LNCaP clone FGC (cell line): ENCODE data around the gene FKBP14.

Source experiments
- DNase-seq: peaks from one replicate; pipeline ENCODE4 v3.0.0-alpha.2; 2011; ENCODE audit warnings: low read depth
- H3K4me3 ChIP-seq: 2 replicates; pipeline ENCODE4 v1.5.1; 2011; ENCODE audit warnings: mild to moderate bottlenecking, low read depth, low read length, control low read depth
- TF ChIP-seq, protein P1 (sequence below): IDR thresholded peaks from 2 replicates; pipeline ENCODE4 v1.5.1; 2012; ENCODE audit warnings: mild to moderate bottlenecking; ENCODE audit not compliant: control insufficient read depth, insufficient read depth; ENCODE audit errors: extremely low read depth

Gene FKBP14

DNA sequence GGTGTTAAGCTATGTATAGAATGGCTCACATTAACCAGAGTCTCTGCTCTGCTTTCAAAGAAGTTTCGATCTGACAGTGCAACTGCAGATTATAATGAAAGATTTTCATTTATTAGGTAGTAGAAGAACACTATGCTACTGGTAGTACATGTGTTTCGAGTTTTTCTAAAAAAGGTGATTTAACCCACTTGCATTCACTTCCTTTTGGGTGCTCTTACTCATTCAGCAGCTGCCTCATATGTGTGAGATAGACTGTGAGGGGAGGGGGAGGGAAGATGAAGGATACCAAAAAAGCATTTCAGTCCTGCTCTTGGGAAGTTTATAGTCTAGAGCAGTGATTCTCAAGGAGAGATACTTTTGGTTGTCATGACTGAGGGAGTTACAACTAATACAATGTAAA lies 22.1 kb upstream of the FKBP14 start:
- H3K4me3 ChIP-seq, result no peak overlapping the region
- TF ChIP-seq, protein P1, sequence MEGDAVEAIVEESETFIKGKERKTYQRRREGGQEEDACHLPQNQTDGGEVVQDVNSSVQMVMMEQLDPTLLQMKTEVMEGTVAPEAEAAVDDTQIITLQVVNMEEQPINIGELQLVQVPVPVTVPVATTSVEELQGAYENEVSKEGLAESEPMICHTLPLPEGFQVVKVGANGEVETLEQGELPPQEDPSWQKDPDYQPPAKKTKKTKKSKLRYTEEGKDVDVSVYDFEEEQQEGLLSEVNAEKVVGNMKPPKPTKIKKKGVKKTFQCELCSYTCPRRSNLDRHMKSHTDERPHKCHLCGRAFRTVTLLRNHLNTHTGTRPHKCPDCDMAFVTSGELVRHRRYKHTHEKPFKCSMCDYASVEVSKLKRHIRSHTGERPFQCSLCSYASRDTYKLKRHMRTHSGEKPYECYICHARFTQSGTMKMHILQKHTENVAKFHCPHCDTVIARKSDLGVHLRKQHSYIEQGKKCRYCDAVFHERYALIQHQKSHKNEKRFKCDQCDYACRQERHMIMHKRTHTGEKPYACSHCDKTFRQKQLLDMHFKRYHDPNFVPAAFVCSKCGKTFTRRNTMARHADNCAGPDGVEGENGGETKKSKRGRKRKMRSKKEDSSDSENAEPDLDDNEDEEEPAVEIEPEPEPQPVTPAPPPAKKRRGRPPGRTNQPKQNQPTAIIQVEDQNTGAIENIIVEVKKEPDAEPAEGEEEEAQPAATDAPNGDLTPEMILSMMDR, result no peak
- DNase-seq, result no peak

DNA sequence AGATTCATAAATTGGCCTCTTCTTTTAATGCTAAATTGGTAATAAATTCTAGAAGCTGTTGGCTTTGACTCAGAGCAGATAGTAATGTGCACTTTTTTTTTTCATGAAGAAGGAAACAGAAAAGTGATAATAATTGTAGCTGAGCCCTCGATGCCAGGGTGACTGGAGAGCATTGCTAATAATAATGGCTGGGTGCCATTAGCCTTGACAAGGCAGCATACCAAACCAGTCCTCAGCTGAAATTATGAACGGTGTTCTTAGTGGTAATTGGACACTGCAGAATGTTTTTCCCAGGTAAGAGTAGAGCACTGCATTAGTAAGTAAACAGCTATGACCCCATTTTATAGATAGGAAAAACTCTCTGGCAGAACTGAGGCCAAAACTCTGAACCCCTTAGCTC lies 20.6 kb upstream of the FKBP14 start:
- DNase-seq, result no peak
- TF ChIP-seq, protein P1, result no peak
- H3K4me3 ChIP-seq, result no peak overlapping the region

DNA sequence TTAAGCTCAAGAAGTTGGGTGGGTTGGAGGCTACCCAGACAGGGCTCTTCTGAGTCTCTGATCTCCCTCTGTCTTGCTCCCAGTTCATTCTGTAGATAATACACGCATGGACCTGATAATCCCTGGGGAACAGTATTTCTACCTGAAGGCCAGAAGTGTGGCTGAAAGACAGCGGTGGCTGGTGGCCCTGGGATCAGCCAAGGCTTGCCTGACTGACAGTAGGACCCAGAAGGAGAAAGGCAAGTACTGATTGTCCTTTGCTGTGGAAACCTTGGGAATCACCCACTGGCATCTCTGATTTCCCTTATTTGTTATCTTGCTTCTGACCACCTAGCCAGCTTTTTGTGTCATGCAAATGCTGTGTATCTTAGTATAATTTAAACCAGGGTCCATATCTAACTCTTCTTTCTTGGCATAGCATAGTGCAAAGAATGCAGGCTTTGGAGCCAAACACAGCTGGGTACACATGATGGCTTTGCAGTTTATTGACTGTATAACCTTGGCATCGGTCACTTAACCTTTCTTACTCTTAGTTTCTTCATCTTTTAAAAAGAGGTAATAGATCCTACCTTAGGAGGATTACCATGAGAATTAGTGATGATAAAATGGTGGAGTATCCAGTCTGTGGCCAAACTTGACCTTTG lies 19.7 kb upstream of the FKBP14 start:
- no peak overlapping the region for H3K4me3 ChIP-seq
- TF ChIP-seq, protein P1, result no peak
- no peak for DNase-seq

DNA sequence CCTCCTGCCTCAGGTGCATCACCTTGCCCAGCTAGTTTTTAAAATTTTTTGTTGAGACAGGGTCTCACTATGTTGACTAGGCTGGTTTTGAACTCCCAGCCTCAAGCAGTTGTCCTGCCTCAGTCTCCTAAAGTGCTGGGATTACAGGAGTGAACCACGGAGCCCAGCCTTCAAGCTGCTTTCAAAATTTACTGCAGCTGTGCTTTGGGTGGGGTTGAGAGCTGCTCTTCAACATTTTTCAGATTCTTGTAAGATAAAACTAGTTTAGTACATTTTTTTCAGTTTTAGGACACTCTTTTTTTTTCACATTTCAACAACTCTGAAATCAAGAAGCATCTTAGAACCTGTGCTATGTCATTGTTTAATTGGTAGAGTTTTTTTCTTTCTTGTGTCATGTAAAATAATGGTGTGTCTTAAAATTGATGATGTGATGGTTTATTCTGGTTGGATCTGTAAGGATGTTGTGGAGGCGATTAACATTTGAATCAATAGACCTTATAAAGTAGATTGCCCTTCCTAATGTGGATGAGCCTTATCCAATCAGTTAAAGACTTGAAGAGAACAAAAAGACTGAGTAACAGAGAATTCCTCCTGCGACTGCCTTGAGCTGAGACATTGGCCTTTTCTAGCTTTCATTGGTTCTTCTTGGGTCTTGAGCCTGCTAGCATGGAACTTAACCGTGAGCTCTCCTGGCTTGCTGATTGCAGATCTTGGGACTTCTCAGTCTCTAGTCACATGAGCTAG lies 15.2 kb upstream of the FKBP14 start:
- DNase-seq, result no peak
- H3K4me3 ChIP-seq, result no peak overlapping the region
- TF ChIP-seq, protein P1, result no peak

DNA sequence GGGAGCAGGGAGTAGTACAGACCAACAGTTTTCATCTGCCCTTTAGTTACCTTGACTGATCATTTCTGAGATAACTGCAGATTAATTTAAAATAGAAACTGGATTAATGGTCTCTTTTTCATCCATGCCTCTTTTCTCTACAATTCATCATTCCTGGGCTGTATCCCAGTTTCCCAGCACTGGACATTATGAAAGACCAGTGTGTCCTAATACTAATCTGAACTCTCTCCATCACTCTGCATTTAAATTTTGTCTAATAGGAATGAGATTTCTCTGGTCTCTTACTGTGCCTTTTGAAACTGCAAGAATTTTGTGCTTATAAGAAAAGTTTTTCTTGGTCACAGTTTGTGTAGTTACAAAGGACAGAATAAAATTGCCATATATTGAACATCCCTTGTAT lies 14.4 kb upstream of the FKBP14 start:
- DNase-seq, result no peak
- no peak overlapping the region for H3K4me3 ChIP-seq
- TF ChIP-seq, protein P1, result no peak

DNA sequence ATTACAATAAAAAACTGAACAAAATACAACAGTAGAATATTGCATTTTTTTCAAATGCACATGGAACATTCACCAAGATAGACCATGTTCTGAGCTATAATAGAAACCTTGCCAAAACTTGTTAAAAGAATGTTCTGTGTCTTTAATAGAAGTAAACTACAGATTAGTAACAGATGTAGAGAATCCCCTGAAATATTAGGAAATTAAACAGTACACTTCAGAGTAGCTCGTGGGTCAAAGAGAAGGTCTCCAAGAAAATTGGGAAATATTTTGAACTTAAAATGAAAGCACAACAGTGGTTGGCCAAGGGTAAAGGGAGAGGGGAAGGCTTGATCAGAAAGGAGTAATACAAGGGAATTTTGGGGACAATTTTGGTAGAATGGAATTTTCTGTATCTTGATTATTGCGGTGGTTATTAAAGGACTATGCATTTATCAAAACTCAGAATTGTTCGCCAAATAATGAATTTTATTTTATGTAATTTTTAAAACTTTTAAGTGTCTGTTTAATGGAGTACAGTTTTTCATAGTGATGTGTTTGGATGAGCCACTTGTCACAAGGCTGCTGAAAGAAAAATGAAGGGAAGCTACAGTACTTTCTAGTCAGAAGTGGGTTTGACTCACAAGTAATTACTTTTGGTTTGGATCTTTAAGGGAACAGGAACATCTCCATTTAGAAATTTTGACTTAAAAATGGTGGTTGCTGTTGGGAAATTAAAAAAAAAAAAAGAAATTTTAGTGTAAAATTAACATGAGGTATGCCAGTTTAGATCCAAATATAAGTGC lies 11.9 kb upstream of the FKBP14 start:
- DNase-seq, result no peak
- TF ChIP-seq, protein P1, result no peak
- H3K4me3 ChIP-seq, result no peak overlapping the region
